Mucosa of rectum (tissue), 2 donors: ENCODE results near the gene PARD6A.

ENCODE experiments used
- H3K27ac ChIP-seq, 2 donors: one replicate each; pipeline ENCODE4 v1.7.0; 2013; ENCODE audit warnings: inconsistent platforms in 2 of 2, low read depth in 2 of 2, low read length in 2 of 2
- H3K27me3 ChIP-seq, 2 donors: one replicate each; pipeline ENCODE4 v1.7.0; 2013; ENCODE audit warnings: low read length in 2 of 2; ENCODE audit not compliant: control insufficient read depth in 2 of 2, insufficient read depth in 2 of 2
- H3K36me3 ChIP-seq, 2 donors: one replicate each; pipeline ENCODE4 v1.7.0; 2013; ENCODE audit warnings: low read length in 2 of 2; ENCODE audit not compliant: control insufficient read depth in 2 of 2, insufficient read depth in 2 of 2
- H3K4me1 ChIP-seq, 2 donors: one replicate each; pipeline ENCODE4 v1.7.0; 2013; ENCODE audit warnings: low read length in 2 of 2, mild to moderate bottlenecking in 1 of 2; ENCODE audit not compliant: control insufficient read depth in 2 of 2, insufficient read depth in 2 of 2
- H3K4me3 ChIP-seq, 2 donors: one replicate each; pipeline ENCODE4 v1.7.0; 2013; ENCODE audit warnings: low read length in 2 of 2
- H3K9ac ChIP-seq, 2 donors: one replicate each; pipeline ENCODE4 v1.7.0; 2013; ENCODE audit warnings: low read length in 2 of 2, low read depth in 1 of 2, mild to moderate bottlenecking in 1 of 2
- H3K9me3 ChIP-seq, 2 donors: one replicate each; pipeline ENCODE4 v1.7.0; 2013; ENCODE audit warnings: low read length in 2 of 2; ENCODE audit not compliant: control insufficient read depth in 2 of 2
- donor health status: healthy.
- donor health status: Normal muscosa, but diverticular disease.

PARD6A gene

GRCh38 chr16:67647111-67647651, 13.6 kb upstream of the PARD6A start:
- Histone ChIP-seq H3K9ac (no peak overlapping the region), H3K27ac (no peak overlapping the region), H3K36me3 (peaks cover 0 to 2% of the 10 kb centered on the region in 2 donors), H3K9me3 (no peaks in the 10 kb centered on the region), H3K4me1 (no peaks in the 10 kb centered on the region), H3K27me3 (peaks cover 13 to 39% of the 10 kb centered on the region in 2 donors), H3K4me3 (no peak overlapping the region)

- no peaks in the 10 kb centered on the region for H3K4me1 ChIP-seq
- H3K27ac ChIP-seq: no peak overlapping the region
- peaks cover 13 to 43% of the 10 kb centered on the region in 2 donors for H3K27me3 ChIP-seq
- H3K9me3 ChIP-seq: no peaks in the 10 kb centered on the region
- peaks cover 0 to 3% of the 10 kb centered on the region in 2 donors for H3K36me3 ChIP-seq
- no peak overlapping the region for H3K9ac ChIP-seq
- H3K4me3 ChIP-seq: no peak overlapping the region
Measured at GRCh38 chr16:67647681-67648080, 13.1 kb upstream of the PARD6A start.

GRCh38 chr16:67648088-67648763, 12.5 kb upstream of the PARD6A start:
- Histone ChIP-seq H3K36me3 (peaks cover 0 to 3% of the 10 kb centered on the region in 2 donors), H3K27me3 (peaks cover 13 to 44% of the 10 kb centered on the region in 2 donors)

GRCh38 chr16:67648764-67649407, 11.9 kb upstream of the PARD6A start:
- peaks cover 0 to 3% of the 10 kb centered on the region in 2 donors for H3K4me1 ChIP-seq
- peaks cover 0 to 3% of the 10 kb centered on the region in 2 donors for H3K36me3 ChIP-seq
- no peaks in the 10 kb centered on the region for H3K9me3 ChIP-seq
- no peak overlapping the region for H3K9ac ChIP-seq
- no peak overlapping the region for H3K4me3 ChIP-seq
- peaks cover 15 to 50% of the 10 kb centered on the region in 2 donors for H3K27me3 ChIP-seq
- H3K27ac ChIP-seq: no peak overlapping the region

More at GRCh38 chr16:67648088-67648763, 12.5 kb upstream of the PARD6A start:
- peaks cover 0 to 2% of the 10 kb centered on the region in 2 donors for H3K4me1 ChIP-seq
- no peak overlapping the region for H3K9ac ChIP-seq
- H3K4me3 ChIP-seq: no peak overlapping the region
- H3K9me3 ChIP-seq: no peaks in the 10 kb centered on the region
- no peak overlapping the region for H3K27ac ChIP-seq

GRCh38 chr16:67649494-67649931, 11.2 kb upstream of the PARD6A start:
- no peaks in the 10 kb centered on the region for H3K9me3 ChIP-seq
- H3K27me3 ChIP-seq: peaks cover 16 to 56% of the 10 kb centered on the region in 2 donors

GRCh38 chr16:67650023-67650422, 10.7 kb upstream of the PARD6A start:
- H3K36me3 ChIP-seq: peaks cover 0 to 3% of the 10 kb centered on the region in 2 donors
- peaks cover 0 to 3% of the 10 kb centered on the region in 2 donors for H3K4me1 ChIP-seq
- H3K27ac ChIP-seq: no peak overlapping the region
- peaks cover 20 to 61% of the 10 kb centered on the region in 2 donors for H3K27me3 ChIP-seq
- no peaks in the 10 kb centered on the region for H3K9me3 ChIP-seq
- no peak overlapping the region for H3K4me3 ChIP-seq
- no peak overlapping the region for H3K9ac ChIP-seq

More at GRCh38 chr16:67649494-67649931, 11.2 kb upstream of the PARD6A start:
- Histone ChIP-seq H3K27ac (no peak overlapping the region), H3K36me3 (peaks cover 0 to 3% of the 10 kb centered on the region in 2 donors), H3K4me1 (peaks cover 0 to 3% of the 10 kb centered on the region in 2 donors), H3K4me3 (no peak overlapping the region), H3K9ac (no peak overlapping the region)

GRCh38 chr16:67651039-67651438, 9.7 kb upstream of the PARD6A start:
- peaks cover 0 to 3% of the 10 kb centered on the region in 2 donors for H3K36me3 ChIP-seq
- no peaks in the 10 kb centered on the region for H3K9me3 ChIP-seq
- H3K27me3 ChIP-seq: peaks cover 20 to 66% of the 10 kb centered on the region in 2 donors
- H3K4me3 ChIP-seq: no peak overlapping the region
- H3K4me1 ChIP-seq: peaks cover 0 to 3% of the 10 kb centered on the region in 2 donors
- no peak overlapping the region for H3K27ac ChIP-seq
- no peak overlapping the region for H3K9ac ChIP-seq

GRCh38 chr16:67651847-67652246, 8.9 kb upstream of the PARD6A start:
- Histone ChIP-seq H3K4me1 (peaks cover 0 to 3% of the 10 kb centered on the region in 2 donors), H3K9me3 (no peaks in the 10 kb centered on the region), H3K9ac (no peak overlapping the region), H3K27ac (no peak overlapping the region), H3K4me3 (no peak overlapping the region), H3K27me3 (peaks cover 17 to 66% of the 10 kb centered on the region in 2 donors), H3K36me3 (peaks cover 0 to 3% of the 10 kb centered on the region in 2 donors)

- peaks cover 4 to 5% of the 10 kb centered on the region in 2 donors for H3K36me3 ChIP-seq
- no peak overlapping the region for H3K27ac ChIP-seq
- H3K9ac ChIP-seq: no peak overlapping the region
- H3K4me1 ChIP-seq: peaks cover 0 to 3% of the 10 kb centered on the region in 2 donors
- H3K4me3 ChIP-seq: no peak overlapping the region
- H3K27me3 ChIP-seq: peaks cover 17 to 63% of the 10 kb centered on the region in 2 donors
- no peaks in the 10 kb centered on the region for H3K9me3 ChIP-seq
Measured at GRCh38 chr16:67652578-67653127, 8.1 kb upstream of the PARD6A start.
